GM18499 (cell line): ENCODE results near the gene CFAP61.

ENCODE experiments used
- ATAC-seq: cut with Tn5 transposase; IDR thresholded peaks from one replicate; pipeline ENCODE4 v1.9.1; 2021; ENCODE audit warnings: moderate number of reproducible peaks; ENCODE audit not compliant: insufficient read depth, unreplicated experiment

Gene CFAP61

GRCh38 chr20:20148779-20149178, 96.4 kb downstream of the CFAP61 start:
- no peak for ATAC-seq

- no peak for ATAC-seq
These were observed 97.9 kb downstream of the CFAP61 start for GRCh38 chr20:20150241-20150640.

GRCh38 chr20:20160520-20160919, 108.2 kb downstream of the CFAP61 start:
- ATAC-seq: no peak

- ATAC-seq: no peak
These were observed 109.3 kb downstream of the CFAP61 start for GRCh38 chr20:20161611-20162010.

GRCh38 chr20:20167698-20168097, 115.4 kb downstream of the CFAP61 start:
- ATAC-seq: no peak

- ATAC-seq: no peak
These were observed 120.9 kb downstream of the CFAP61 start for GRCh38 chr20:20173254-20173653.

- no peak for ATAC-seq
These were observed 121.9 kb downstream of the CFAP61 start for GRCh38 chr20:20174089-20174835.

- no peak for ATAC-seq
These were observed 129.0 kb downstream of the CFAP61 start for GRCh38 chr20:20181322-20181721.

- ATAC-seq: no peak
These were observed 131.8 kb downstream of the CFAP61 start for GRCh38 chr20:20184149-20184548.

- no peak for ATAC-seq
These were observed 132.4 kb downstream of the CFAP61 start for GRCh38 chr20:20184706-20185105.

GRCh38 chr20:20188647-20189046, 136.3 kb downstream of the CFAP61 start:
- ATAC-seq: no peak

- ATAC-seq: no peak
These were observed 140.0 kb downstream of the CFAP61 start for GRCh38 chr20:20192366-20192765.

GRCh38 chr20:20195021-20195705, 142.8 kb downstream of the CFAP61 start:
- no peak for ATAC-seq

GRCh38 chr20:20196610-20197009, 144.3 kb downstream of the CFAP61 start:
- ATAC-seq: no peak

GRCh38 chr20:20198011-20198410, 145.7 kb downstream of the CFAP61 start:
- ATAC-seq: no peak

GRCh38 chr20:20199361-20200160, 147.2 kb downstream of the CFAP61 start:
- ATAC-seq: no peak

- no peak for ATAC-seq
These were observed 148.8 kb downstream of the CFAP61 start for GRCh38 chr20:20201124-20201523.

- no peak for ATAC-seq
These were observed 149.3 kb downstream of the CFAP61 start for GRCh38 chr20:20201639-20202038.

- ATAC-seq: no peak
These were observed 150.4 kb downstream of the CFAP61 start for GRCh38 chr20:20202768-20203167.

GRCh38 chr20:20203784-20204183, 151.5 kb downstream of the CFAP61 start:
- no peak for ATAC-seq

GRCh38 chr20:20204256-20204655, 151.9 kb downstream of the CFAP61 start:
- no peak for ATAC-seq
